VCaP (cell line): ENCODE results near the gene MACROD2.

Source experiments
- H3K27ac ChIP-seq: fragments of 450-650 bp; 2 replicates; pipeline ENCODE4 v1.5.1; 2017
- CTCF ChIP-seq: fragments of 450-650 bp; conservative IDR thresholded peaks from 2 replicates; pipeline ENCODE4 v1.5.1; 2017; ENCODE audit warnings: mild to moderate bottlenecking, moderate library complexity

Gene MACROD2

GRCh38 chr20:16082051-16082550 lies 2086.8 kb downstream of the MACROD2 start:
- no peak for TF ChIP-seq CTCF
- no peak overlapping the region for H3K27ac ChIP-seq

- no peak overlapping the region for H3K27ac ChIP-seq
- TF ChIP-seq CTCF = no peak
These were observed 2088.4 kb downstream of the MACROD2 start for GRCh38 chr20:16083639-16084280.

GRCh38 chr20:16095226-16095625 lies 2099.9 kb downstream of the MACROD2 start:
- TF ChIP-seq CTCF = no peak
- no peak overlapping the region for H3K27ac ChIP-seq

- H3K27ac ChIP-seq = no peak overlapping the region
- no peak for TF ChIP-seq CTCF
These were observed 2101.5 kb downstream of the MACROD2 start for GRCh38 chr20:16096756-16097326.

GRCh38 chr20:16097788-16098187 lies 2102.5 kb downstream of the MACROD2 start:
- no peak for TF ChIP-seq CTCF
- no peak overlapping the region for H3K27ac ChIP-seq

- H3K27ac ChIP-seq = no peak overlapping the region
- no peak for TF ChIP-seq CTCF
These were observed 2103.7 kb downstream of the MACROD2 start for GRCh38 chr20:16098890-16099639.

GRCh38 chr20:16100111-16100510 lies 2104.8 kb downstream of the MACROD2 start:
- no peak for TF ChIP-seq CTCF
- no peak overlapping the region for H3K27ac ChIP-seq
